ENCODE results near the gene TMEM119. TPM values are rescaled to one million over a fixed set of nuclear protein-coding genes. Genes with fewer than 3 reads are reported as not detected.

The TMEM119 gene
- total and polyA plus RNA-seq, 9 of the 15 experiments (the other 6 are each of a cell fraction or from before 2014, with no cell fraction given): 0.18 TPM; not detected in 8

GRCh38 chr12:108614041-108614440 lies 16.2 kb upstream of the TMEM119 start (continued):
- TF ChIP-seq ADNP (tag; IDR thresholded peaks at IDR 0.05): peak; percentile 89

- Histone ChIP-seq H3K9me3 (replicated peaks; ENCODE audit: control insufficient read depth, insufficient read depth, low read depth, low read length) (no peaks in the 10 kb centered on the region), H2AFZ (ENCODE audit: low read depth, low read length) (no peak overlapping the region), H3K36me3 (ENCODE audit: control insufficient read depth, insufficient read depth, low read length) (no peaks in the 10 kb centered on the region), H3K9me1 (ENCODE audit: control insufficient read depth, insufficient read depth, low read length) (no peaks in the 10 kb centered on the region), H3K4me1 (replicated peaks in 1 of 2; ENCODE audit: control insufficient read depth in 2 of 2, insufficient read depth in 2 of 2, low read length in 2 of 2) (peaks cover 12 to 20% of the 10 kb centered on the region in 2 experiments), H3K4me2 (ENCODE audit: insufficient read depth, low read length) (no peak overlapping the region), H3K27ac (ENCODE audit: extremely low read depth, low read depth, low read length) (no peak overlapping the region), H3K9ac (ENCODE audit: insufficient read depth in 1 of 2, low read depth in 2 of 2, low read length in 2 of 2) (peak overlapping the region in 1 of 2 experiments; percentile 56; a peak in 1 of 4 replicates), H4K20me1 (replicated peaks; ENCODE audit: control insufficient read depth, insufficient read depth, low read length) (no peaks in the 10 kb centered on the region), H3K27me3 (ENCODE audit: control insufficient read depth in 2 of 2, insufficient read depth in 2 of 2, low read length in 2 of 2) (no peaks in the 10 kb centered on the region), H3K4me3 (no peak overlapping the region), H3K79me2 (ENCODE audit: control insufficient read depth, insufficient read depth, low read length) (no peaks in the 10 kb centered on the region)
- ChIA-PET POLR2A (interaction anchor here (1.9 kb wide), 1 partner anchor 14 kb away, joined by 8 read pairs; no protein-coding TSS in a partner anchor), CTCF (ENCODE audit: low intra/inter-chr PET ratio) (no interaction called here)
- DNase-seq (ENCODE audit: extremely low read depth in 1 of 4, low spot score in 3 of 4) (no peak), ATAC-seq (no peak), FAIRE-seq (no peak)
- WGBS (ENCODE audit: insufficient coverage, low coverage, missing lambda C conversion rate): 23% methylated on average over 9 of the region's 9 CpGs
- peak; percentile 32 to 53; a peak in 3 of 4 replicates for TF ChIP-seq NRF1 (conservative IDR thresholded peaks at IDR 0.05 in 1 of 2, IDR thresholded peaks at IDR 0.05 in 1 of 2)
- no peak for TF ChIP-seq HBP1 (CRISPR knock-in tag; IDR thresholded peaks at IDR 0.05)
- in situ Hi-C loops (cut with MboI) (no loop called here), intact Hi-C loops (cut with micrococcal nuclease) (no loop called here)
- no TSS peak for BruUV-seq (replicated peaks)
Measured at GRCh38 chr12:108613548-108613947, 15.7 kb upstream of the TMEM119 start.
